Measurements from ENCODE around the gene RBM7.
A peak's percentile ranks its signal among the peaks of the same experiment; 100 is the strongest.

The RBM7 gene

DNA sequence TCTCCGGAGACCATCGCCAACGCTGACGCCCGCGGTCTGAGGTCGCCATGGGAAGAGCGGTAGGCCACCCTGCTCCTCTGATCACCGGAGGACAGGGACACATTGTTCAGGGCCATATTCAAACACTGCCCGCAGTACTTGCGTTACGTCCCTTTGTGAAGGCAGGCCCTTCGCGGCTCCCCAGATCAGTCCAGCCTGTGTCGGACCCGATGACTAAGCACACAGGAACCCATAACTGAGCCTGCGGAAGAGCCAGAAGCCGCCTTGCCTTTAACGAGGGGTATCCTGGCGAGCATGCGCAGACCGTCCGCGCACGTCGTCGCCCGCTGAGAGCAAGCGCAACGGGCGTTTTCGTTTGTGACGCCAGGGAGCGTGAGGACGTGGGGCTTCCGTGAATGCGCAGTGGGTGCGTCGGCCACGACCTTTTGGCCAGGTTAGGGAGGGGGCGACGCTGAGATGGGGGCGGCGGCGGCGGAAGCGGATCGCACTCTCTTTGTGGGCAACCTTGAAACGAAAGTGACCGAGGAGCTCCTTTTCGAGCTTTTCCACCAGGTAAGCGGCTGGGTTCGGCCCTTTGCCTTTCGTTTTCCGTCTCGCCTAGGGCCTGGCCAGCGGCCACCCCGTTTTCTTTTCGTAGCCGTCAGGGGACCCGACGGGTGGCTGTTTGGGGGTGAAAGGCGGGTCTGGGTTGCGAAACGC is at the start of gene RBM7, which contains the start of gene C11orf71:
Gene RBM7, plus strand, starts transcription at position 451 of the 699 bp plus-strand sequence. Its CDS starts 6 bp downstream, at position 457.
Gene C11orf71, minus strand, starts transcription at position 296 of the 699 bp plus-strand sequence. Its CDS starts 180 bp downstream, at position 116.
- DNase-seq = peak; percentile 98

DNA sequence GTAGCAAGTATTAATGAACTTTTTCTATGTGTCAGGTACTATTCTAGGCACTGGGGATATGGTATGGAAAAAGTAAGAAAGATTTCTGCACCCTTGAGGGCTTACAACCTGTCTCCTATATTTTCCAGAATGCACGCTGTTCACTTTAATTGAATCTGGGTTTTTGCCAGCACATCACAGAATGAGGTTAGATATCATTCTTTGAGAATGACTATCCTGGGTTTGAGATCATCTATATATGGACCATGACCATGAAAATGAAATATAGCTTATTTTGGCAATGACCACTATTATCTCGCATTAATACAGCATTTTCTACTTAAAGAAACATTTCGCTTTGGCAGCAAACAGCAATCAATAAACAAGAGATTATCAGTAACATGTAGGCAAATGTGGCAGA is 47.0 kb upstream of the RBM7 start:
- no peak for DNase-seq

DNA sequence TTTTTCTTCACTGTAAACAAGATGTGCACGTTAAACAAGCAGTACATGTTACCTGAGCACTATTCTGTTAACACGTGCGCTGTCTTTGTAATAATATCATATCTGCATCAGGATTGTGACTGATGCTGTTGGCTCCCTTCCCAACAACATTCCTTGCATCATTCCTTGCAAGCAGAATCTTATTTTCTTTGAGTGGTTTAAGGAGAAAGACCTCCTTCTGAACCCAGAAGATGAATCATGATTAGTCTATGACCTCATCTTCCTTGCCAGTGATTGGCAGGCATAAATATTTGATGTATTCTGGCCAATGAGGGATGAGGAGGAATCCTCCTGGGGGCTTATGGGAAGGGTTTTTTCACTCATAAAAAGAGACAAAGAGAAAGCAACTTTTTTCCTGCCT is 46.4 kb upstream of the RBM7 start:
- DNase-seq = no peak

DNA sequence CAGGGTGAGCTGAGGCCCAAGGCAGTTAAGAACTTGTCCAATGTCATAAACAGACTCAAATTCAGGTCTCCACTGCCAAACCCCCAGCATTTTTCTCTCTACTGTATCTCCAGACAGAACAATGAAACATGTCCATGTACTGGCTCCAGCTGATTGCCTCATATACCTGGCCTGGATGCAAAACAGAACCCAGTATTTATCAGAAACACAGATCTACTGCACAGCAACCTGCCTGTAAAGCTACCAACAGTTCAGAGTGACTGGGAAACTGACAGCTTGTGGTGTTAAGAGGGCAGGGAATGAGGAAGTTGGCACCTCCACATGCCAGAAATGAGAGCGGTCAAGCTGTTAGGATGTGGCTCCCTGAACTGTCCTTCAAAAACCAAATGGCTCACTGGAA is 41.8 kb upstream of the RBM7 start:
- no peak for DNase-seq

DNA sequence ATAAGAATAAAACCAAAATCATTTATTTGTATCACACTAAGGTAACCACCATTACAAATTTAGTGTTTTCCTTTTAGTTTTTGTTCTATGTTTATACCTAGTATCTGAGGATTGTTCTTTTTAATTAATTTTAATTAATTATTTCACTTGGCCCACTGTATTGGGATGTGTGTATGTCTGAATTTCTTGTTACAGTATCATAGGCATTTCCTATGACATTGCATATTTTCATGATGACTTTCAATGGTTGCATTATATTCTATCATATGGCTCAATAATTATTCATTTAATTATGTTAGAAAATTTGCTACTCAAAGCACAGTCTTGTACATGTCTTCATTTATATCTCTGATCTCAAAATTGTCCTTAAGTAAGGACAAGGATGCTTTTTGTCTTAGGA is 41.1 kb upstream of the RBM7 start:
- no peak for DNase-seq

DNA sequence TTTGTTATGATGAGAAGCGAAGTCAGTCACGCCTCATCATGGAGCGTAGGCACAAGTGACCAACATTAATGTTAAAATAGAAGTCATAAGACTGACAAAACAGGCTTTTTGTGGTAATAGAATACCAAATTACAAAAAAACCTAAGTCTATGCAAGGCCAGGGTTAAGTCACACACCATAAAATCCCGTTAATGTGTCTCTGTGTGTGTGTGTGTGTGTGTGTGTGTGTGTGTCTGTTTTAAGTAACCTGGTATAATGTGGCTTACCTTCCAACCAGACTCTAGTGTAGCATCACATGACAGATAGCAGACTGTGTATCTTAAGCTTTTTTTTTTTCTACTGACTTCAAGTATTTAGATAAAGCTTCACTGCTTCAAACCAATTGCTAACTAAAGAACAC is 38.1 kb upstream of the RBM7 start:
- no peak for DNase-seq

DNA sequence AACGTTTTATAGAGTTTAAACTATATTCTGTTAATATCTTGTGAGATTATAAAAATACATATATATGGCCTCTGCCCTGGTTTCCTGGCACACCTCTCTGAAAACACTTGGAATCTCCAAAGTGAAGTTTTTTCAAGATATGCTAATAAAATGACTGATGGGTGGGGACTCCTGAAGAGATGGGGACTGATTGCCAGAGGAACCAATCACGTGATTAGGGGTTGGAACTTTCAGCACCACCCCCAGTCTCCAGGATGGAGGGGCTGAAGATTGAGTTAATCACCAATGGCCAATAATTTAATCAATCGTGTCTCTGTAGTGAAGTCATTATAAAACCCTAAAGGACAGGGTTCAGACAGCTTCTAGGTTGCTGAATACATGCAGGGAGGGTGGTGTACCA is 37.5 kb upstream of the RBM7 start:
- no peak for DNase-seq

DNA sequence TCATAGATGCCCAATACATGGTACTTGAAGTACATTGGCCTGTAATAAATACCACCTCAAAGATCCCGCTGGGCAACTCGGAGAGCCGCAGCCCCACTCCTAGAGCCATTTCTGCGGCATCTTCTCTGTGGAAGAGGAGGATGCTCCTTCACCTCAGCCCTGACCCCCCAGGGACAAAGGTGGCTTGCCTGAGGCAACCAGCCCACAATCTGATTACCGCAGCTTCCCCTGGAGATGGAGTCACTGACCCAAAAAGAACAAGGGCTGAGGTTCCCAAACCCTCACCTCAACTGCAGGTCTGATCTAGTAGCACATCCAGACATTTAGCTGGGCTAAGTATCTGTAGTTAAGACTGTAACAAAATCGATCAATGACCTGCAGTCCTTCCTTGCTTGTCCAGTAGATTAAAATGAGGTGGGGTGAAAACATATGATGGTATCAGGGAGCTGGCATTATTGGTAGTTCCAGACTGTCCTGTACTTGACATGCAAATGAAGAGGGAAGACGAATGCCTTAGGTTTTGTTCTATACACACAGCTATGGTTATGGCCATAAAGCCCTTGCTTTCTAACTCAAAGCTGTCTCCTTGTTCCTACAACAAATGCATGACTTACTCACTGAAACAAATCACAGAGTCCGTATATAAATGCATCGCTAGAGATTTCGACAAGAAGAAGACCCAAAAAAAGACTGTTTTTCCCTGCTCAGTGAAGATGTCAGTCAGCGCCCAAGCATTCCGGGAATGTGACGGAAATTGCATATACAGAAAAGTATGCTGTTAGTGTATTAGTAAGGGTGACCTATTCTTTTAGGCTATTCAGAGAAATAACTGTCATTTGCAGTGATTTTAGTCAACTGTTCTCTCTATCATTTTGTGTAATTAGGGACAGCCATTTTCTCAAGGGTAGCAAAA is 33.9 kb upstream of the RBM7 start:
- DNase-seq = no peak

- DNase-seq = no peak
Observed at GRCh38 chr11:114367244-114367957, 33.1 kb upstream of the RBM7 start.

DNA sequence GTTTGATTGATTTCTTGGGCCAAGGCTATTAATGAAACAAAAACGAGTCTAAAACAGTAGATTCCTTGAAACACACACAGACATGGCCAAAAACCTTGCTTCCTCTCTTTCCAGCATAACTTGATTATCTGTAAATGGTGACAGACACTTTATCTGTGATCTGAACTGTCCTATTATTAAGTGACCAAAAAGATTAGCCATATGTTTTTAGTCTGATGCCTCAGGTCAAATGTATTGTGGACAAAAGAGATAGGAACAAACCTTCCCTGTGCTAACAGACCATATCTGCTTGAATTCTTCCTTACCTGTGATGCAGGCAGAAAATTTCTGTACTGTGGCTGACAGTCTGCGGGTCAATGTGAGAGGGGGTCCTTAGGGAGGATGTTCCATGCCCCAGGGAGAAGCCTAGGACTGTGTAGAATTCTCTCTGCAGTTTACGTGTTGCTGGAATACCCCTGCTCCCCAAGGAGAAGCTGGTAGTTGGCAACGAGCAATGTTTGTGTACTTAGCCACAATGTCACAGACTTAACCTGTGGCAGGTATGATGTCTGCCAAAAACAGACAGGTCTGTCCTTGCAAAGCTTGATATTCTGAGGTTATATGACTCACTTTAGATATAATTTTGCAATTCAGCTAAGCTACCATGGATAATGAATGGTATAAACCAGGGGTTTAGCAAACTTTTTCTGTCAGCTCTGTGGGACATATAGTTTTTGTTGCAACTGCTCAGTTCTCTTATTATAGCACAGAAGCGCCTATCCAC is 31.4 kb upstream of the RBM7 start:
- no peak for DNase-seq

DNA sequence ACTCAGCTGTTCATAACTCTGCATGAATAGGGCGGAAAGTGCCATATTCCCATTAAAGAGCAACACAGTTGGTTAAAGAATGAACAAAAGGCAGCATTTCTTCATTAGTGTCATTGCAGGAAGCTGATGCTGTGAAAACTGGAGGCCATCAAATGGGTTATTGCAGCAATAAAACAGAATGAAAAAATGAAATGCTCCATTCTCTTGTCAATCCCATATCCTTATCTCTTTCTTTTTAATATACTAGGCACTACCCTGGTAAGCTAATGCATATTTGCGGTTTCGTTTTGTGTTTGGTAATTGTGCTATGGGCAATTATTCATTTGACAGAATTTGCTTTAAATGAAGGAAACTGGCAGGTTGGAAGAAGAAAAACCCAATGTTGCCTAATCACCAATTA is 25.4 kb upstream of the RBM7 start:
- no peak for DNase-seq

GRCh38 chr11:114377612-114378267 is 22.7 kb upstream of the RBM7 start:
- no peak for DNase-seq

- no peak for DNase-seq
Observed at GRCh38 chr11:114379394-114380069, 20.9 kb upstream of the RBM7 start.

GRCh38 chr11:114382509-114382908 is 18.0 kb upstream of the RBM7 start:
- no peak for DNase-seq

DNA sequence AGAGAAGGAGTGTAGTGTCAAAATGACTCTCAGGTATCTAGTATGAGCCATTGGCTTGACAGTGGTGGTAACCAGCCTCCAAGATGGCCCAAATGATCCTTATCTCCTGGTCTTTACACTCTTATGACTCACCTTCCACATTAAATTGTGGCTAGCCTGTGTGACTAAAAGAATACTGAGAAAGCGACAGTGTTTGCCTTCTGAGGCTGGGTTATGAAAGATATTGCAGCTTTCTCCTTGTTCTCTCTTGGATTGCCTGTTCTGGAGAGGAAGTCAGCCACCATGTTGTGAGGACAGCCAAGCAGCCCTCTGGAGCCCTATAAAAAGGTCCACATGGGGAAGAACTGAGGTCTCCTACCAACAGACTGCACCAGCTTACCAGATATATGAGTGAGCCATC is 16.0 kb upstream of the RBM7 start:
- no peak for DNase-seq

GRCh38 chr11:114386131-114386530 is 14.3 kb upstream of the RBM7 start:
- peak; percentile 63 for DNase-seq

- no peak for DNase-seq
Observed at GRCh38 chr11:114386545-114386944, 13.9 kb upstream of the RBM7 start.

GRCh38 chr11:114392735-114393667 is 7.5 kb upstream of the RBM7 start:
- no peak for DNase-seq

GRCh38 chr11:114395736-114396135 is 4.7 kb upstream of the RBM7 start:
- no peak for DNase-seq

GRCh38 chr11:114396916-114397315 is 3.5 kb upstream of the RBM7 start:
- no peak for DNase-seq
